SK-N-SH treated with all-trans-retinoic acid at 6 μM for 48 hours (cell line): ENCODE measurements around the gene PRKCE.

ENCODE experiments used
- CREB5 ChIP-seq: fragments of 250-450 bp; sonication (Bioruptor Pico); IDR thresholded peaks from 2 replicates; pipeline ENCODE4 v1.5.1; 2020; ENCODE audit warnings: low read depth, mild to moderate bottlenecking, moderate library complexity
- CSDC2 ChIP-seq: fragments of 250-450 bp; sonication (Bioruptor Pico); IDR thresholded peaks from 2 replicates; pipeline ENCODE4 v1.5.0; 2020; ENCODE audit warnings: mild to moderate bottlenecking, moderate library complexity
- GLIS3 ChIP-seq: fragments of 250-450 bp; sonication (Bioruptor Pico); IDR thresholded peaks from 2 replicates; pipeline ENCODE4 v1.5.0; 2020; ENCODE audit warnings: mild to moderate bottlenecking, moderate library complexity
- PATZ1 ChIP-seq: fragments of 250-450 bp; sonication (Bioruptor Pico); IDR thresholded peaks from 2 replicates; pipeline ENCODE4 v1.8.0; 2020; ENCODE audit warnings: mild to moderate bottlenecking, moderate library complexity, borderline replicate concordance
- POU6F1 ChIP-seq: fragments of 250-450 bp; sonication (Bioruptor Pico); IDR thresholded peaks from 2 replicates; pipeline ENCODE4 v1.8.0; 2021; ENCODE audit warnings: low read depth, mild to moderate bottlenecking, moderate library complexity, borderline replicate concordance
- PPARA ChIP-seq: fragments of 250-450 bp; sonication (Bioruptor Pico); IDR thresholded peaks from 2 replicates; pipeline ENCODE4 v1.5.0; 2020; ENCODE audit warnings: mild to moderate bottlenecking, borderline replicate concordance
- TCF4 ChIP-seq: fragments of 250-450 bp; sonication (Bioruptor Pico); IDR thresholded peaks from 2 replicates; pipeline ENCODE4 v1.8.0; 2021; ENCODE audit warnings: mild to moderate bottlenecking, moderate library complexity, borderline replicate concordance
- TSHZ2 ChIP-seq: fragments of 250-450 bp; sonication (Bioruptor Pico); IDR thresholded peaks from 2 replicates; pipeline ENCODE4 v1.5.0; 2020; ENCODE audit warnings: mild to moderate bottlenecking, moderate library complexity
- ZNF8 ChIP-seq: fragments of 450-650 bp; formaldehyde crosslinking; IDR thresholded peaks from 2 replicates; pipeline ENCODE4 v1.5.0; 2020; ENCODE audit warnings: mild to moderate bottlenecking, moderate library complexity

GRCh38 chr2:46094689-46095088, 443.2 kb downstream of the PRKCE start:
- TF ChIP-seq GLIS3 (CRISPR knock-in tag) (no peak), PATZ1 (CRISPR knock-in tag) (no peak), ZNF8 (CRISPR knock-in tag) (no peak), CSDC2 (CRISPR knock-in tag) (no peak), TSHZ2 (CRISPR knock-in tag) (no peak), POU6F1 (CRISPR knock-in tag) (no peak), TCF4 (CRISPR knock-in tag) (no peak), CREB5 (CRISPR knock-in tag) (no peak), PPARA (CRISPR knock-in tag) (no peak)
